RCC 7860 (cell line): ENCODE measurements around the gene ALOX15B.

Experiments
- DNase-seq: peaks from one replicate; pipeline ENCODE4 v3.0.0-alpha.2; 2015; ENCODE audit warnings: low spot score
- FAIRE-seq: peaks from 2 replicates; lab custom pipeline; 2012; peaks lifted over from hg19 to GRCh38; lab: Jason Lieb, UNC

Gene ALOX15B, protein sequence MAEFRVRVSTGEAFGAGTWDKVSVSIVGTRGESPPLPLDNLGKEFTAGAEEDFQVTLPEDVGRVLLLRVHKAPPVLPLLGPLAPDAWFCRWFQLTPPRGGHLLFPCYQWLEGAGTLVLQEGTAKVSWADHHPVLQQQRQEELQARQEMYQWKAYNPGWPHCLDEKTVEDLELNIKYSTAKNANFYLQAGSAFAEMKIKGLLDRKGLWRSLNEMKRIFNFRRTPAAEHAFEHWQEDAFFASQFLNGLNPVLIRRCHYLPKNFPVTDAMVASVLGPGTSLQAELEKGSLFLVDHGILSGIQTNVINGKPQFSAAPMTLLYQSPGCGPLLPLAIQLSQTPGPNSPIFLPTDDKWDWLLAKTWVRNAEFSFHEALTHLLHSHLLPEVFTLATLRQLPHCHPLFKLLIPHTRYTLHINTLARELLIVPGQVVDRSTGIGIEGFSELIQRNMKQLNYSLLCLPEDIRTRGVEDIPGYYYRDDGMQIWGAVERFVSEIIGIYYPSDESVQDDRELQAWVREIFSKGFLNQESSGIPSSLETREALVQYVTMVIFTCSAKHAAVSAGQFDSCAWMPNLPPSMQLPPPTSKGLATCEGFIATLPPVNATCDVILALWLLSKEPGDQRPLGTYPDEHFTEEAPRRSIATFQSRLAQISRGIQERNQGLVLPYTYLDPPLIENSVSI

GRCh38 chr17:8038954-8039610 is at the start of gene ALOX15B:
ALOX15B (plus strand) TSS chr17:8039059; CDS start chr17:8039156, 97 bp downstream.
- FAIRE-seq: no peak
- DNase-seq: no peak

- peak; percentile 25 for DNase-seq
- no peak for FAIRE-seq
These were observed 48.8 kb upstream of the ALOX15B start for GRCh38 chr17:7989781-7990655.

- FAIRE-seq (no peak), DNase-seq (peak; percentile 73)
These were observed 46.3 kb upstream of the ALOX15B start for GRCh38 chr17:7992516-7992915.

DNA sequence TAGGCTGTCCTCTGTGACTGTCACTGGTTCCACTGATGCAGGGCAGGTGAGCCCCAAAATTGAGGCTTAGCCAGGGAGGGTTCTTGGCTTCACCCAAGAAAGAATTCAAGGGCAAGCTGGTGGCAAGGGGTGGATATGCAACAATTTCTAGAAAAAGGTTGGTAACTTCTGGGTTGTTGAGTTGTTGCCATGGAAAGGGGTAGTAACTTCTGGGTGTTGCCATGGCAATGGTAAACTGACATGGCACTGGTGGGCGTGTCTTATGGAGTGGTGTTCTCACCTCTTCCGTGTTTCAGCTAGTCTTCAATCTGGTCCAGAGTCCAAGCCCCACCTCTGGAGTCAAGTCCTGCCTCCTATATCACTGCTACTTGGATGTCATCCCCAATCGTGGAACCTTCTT is 45.9 kb upstream of the ALOX15B start:
- DNase-seq: no peak
- FAIRE-seq: no peak

GRCh38 chr17:7993972-7994589 is 44.8 kb upstream of the ALOX15B start:
- FAIRE-seq: no peak

GRCh38 chr17:7995724-7996123 is 43.1 kb upstream of the ALOX15B start:
- DNase-seq (no peak), FAIRE-seq (no peak)

More at GRCh38 chr17:7993972-7994589, 44.8 kb upstream of the ALOX15B start:
- DNase-seq: no peak

- FAIRE-seq (no peak), DNase-seq (peak; percentile 12)
These were observed 41.7 kb upstream of the ALOX15B start for GRCh38 chr17:7997186-7997585.

- FAIRE-seq (no peak), DNase-seq (no peak)
These were observed 36.7 kb upstream of the ALOX15B start, which contains the start of gene GUCY2D for GRCh38 chr17:8001976-8002720. GUCY2D (plus strand) TSS chr17:8002615; CDS start chr17:8003048, 433 bp downstream.

DNA sequence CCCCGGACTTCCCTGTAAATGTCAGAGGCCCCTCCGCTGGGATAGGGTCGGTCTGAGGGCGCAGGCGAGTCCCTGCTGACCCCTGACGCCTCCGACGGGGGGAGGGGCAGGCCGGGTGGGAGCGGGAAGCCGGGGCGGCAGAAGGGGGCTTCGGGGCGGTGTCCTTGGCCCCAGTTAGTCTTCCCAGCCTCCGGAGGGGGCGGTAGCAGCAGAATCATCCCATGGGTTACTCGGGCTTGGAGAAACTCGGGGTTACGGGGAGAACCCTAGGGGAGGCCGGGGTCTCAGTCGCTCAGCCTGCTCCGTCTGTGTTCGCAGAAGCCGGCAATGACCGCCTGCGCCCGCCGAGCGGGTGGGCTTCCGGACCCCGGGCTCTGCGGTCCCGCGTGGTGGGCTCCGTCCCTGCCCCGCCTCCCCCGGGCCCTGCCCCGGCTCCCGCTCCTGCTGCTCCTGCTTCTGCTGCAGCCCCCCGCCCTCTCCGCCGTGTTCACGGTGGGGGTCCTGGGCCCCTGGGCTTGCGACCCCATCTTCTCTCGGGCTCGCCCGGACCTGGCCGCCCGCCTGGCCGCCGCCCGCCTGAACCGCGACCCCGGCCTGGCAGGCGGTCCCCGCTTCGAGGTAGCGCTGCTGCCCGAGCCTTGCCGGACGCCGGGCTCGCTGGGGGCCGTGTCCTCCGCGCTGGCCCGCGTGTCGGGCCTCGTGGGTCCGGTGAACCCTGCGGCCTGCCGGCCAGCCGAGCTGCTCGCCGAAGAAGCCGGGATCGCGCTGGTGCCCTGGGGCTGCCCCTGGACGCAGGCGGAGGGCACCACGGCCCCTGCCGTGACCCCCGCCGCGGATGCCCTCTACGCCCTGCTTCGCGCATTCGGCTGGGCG is 35.9 kb upstream of the ALOX15B start:
- FAIRE-seq: no peak
- no peak for DNase-seq

DNA sequence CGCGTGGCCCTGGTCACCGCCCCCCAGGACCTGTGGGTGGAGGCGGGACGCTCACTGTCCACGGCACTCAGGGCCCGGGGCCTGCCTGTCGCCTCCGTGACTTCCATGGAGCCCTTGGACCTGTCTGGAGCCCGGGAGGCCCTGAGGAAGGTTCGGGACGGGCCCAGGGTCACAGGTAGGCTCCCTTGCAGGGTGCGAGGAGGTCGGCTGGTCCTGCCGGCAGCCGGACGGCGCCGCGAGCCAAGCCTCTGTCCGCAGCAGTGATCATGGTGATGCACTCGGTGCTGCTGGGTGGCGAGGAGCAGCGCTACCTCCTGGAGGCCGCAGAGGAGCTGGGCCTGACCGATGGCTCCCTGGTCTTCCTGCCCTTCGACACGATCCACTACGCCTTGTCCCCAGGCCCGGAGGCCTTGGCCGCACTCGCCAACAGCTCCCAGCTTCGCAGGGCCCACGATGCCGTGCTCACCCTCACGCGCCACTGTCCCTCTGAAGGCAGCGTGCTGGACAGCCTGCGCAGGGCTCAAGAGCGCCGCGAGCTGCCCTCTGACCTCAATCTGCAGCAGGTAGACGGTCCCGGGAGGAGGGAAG is 35.2 kb upstream of the ALOX15B start:
- no peak for DNase-seq
- no peak for FAIRE-seq

DNA sequence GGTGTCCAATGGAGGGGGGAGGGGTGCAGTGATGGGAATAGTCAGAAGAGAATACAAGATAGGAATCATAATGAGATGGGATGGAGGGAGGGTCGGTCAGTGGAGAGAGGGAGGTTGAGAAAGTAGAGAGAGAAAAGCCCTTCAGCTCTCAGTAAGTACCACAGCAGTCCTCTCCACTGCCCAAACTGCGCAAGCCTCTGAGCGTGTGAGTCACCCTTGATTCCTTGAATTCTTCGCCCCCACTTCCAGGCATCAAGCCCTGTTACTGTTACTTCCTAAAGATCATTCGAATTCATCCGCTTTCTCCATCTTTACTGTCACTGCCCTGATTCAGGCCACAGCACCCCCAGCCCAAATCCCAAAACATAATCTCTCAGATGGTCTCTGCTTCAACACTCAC is 34.0 kb upstream of the ALOX15B start:
- peak; percentile 8 for DNase-seq
- FAIRE-seq: no peak

DNA sequence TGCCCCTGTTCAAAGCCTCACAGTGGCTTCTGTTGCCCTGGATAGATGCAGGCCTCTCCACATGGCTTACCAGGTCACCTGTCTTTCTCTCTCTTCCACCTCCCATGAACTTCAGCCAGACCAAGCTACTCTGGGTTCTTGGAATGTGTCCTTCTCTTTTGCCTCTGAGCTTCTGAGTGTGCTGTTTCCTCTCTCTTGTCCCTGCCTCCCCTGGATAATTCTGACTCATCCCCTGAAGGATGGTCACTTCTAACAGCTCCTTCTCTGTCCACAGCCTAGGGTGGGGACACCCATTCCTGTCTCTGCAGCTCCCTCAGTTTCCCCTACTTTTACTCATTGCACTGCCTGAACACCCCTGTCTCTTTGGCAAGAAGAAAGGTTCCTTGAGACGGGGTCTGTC is 33.5 kb upstream of the ALOX15B start:
- DNase-seq (no peak), FAIRE-seq (no peak)

GRCh38 chr17:8005967-8006730 is 32.7 kb upstream of the ALOX15B start:
- DNase-seq (no peak), FAIRE-seq (no peak)

DNA sequence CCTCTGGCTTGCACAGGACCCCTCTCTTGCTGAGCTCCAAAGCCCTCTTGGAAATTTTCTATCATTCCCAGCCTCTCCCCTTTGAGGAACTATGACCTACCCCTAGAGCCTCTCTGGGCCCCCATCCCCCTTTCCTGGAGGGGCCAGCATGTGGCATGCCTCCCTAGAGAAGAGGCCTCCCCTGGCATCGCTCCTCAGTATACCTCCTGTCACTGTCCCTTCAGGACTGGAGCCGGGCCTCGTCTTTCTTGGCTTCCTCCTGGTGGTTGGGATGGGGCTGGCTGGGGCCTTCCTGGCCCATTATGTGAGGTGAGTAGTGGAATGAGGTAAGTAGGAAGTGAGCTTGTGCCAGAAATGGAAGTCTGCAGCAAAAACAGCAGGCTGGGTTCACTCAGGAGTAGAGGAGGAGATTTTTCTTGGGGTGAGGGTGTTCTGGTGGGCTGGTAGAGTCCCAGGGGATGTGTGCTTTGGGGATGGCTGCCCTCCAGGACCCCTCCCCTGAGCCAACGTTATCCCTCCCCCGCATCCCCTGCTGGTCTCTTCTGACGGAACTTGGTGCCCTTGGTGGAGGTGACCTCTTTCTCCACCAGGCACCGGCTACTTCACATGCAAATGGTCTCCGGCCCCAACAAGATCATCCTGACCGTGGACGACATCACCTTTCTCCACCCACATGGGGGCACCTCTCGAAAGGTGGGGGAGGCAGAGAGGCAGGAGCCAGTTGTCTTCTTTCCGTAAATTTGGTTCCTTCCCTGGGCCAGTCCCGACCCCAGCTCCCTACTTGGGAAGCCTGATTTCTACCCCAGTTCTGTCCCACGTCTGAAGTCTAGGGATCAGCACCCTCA is 31.8 kb upstream of the ALOX15B start:
- no peak for FAIRE-seq
- DNase-seq: no peak

GRCh38 chr17:8007836-8008235 is 31.0 kb upstream of the ALOX15B start:
- DNase-seq: no peak
- FAIRE-seq: no peak

DNA sequence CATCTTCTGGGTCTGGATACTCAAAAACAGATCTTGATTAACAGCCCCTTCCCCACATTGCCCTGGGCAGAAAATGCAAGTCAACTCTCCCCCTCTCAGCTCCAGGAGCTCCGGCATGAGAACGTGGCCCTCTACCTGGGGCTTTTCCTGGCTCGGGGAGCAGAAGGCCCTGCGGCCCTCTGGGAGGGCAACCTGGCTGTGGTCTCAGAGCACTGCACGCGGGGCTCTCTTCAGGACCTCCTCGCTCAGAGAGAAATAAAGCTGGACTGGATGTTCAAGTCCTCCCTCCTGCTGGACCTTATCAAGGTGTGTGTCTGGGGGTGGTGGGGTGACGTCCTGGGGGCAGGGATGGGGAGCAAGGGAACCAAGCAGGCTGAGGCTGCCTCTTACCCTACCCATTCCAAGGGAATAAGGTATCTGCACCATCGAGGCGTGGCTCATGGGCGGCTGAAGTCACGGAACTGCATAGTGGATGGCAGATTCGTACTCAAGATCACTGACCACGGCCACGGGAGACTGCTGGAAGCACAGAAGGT is 26.7 kb upstream of the ALOX15B start:
- DNase-seq: no peak
- FAIRE-seq: no peak
